ENCODE results near the gene ACSBG1.

ACSBG1 gene

DNA sequence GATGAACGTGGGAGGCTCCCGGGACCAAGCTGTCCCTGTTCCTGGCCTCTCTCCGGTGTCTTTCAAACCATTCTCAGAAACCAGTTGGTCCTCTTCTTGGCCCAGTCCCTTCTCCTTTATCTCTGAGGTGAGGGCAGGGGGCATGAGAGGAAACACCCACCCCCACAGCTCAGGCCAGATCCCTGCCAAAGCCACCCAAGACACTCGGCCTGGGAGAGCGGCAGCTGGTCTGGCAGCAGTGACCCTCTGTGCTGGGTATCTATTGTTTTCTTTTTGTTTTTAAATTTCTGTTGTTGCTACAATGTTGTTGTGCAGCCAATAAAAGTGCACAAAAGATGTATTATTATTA is 27.3 kb downstream of the ACSBG1 start:
- TF ChIP-seq TAF1 (IDR thresholded peaks at IDR 0.05; ENCODE audit: borderline replicate concordance, insufficient read depth, low read length) (no peak), POLR2AphosphoS5 (IDR thresholded peaks at IDR 0.05; ENCODE audit: low read depth, low read length) (no peak), FOXP2 (optimal IDR thresholded peaks at IDR 0.05; ENCODE audit: borderline replicate concordance, extremely low read depth, extremely low read length, insufficient read depth) (no peak), SIN3A (IDR thresholded peaks at IDR 0.05; ENCODE audit: borderline replicate concordance, insufficient read depth, low read length) (no peak)
- TF ChIP-seq, protein P1, sequence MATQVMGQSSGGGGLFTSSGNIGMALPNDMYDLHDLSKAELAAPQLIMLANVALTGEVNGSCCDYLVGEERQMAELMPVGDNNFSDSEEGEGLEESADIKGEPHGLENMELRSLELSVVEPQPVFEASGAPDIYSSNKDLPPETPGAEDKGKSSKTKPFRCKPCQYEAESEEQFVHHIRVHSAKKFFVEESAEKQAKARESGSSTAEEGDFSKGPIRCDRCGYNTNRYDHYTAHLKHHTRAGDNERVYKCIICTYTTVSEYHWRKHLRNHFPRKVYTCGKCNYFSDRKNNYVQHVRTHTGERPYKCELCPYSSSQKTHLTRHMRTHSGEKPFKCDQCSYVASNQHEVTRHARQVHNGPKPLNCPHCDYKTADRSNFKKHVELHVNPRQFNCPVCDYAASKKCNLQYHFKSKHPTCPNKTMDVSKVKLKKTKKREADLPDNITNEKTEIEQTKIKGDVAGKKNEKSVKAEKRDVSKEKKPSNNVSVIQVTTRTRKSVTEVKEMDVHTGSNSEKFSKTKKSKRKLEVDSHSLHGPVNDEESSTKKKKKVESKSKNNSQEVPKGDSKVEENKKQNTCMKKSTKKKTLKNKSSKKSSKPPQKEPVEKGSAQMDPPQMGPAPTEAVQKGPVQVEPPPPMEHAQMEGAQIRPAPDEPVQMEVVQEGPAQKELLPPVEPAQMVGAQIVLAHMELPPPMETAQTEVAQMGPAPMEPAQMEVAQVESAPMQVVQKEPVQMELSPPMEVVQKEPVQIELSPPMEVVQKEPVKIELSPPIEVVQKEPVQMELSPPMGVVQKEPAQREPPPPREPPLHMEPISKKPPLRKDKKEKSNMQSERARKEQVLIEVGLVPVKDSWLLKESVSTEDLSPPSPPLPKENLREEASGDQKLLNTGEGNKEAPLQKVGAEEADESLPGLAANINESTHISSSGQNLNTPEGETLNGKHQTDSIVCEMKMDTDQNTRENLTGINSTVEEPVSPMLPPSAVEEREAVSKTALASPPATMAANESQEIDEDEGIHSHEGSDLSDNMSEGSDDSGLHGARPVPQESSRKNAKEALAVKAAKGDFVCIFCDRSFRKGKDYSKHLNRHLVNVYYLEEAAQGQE (IDR thresholded peaks at IDR 0.05; ENCODE audit: insufficient read depth in 1 of 2, low read depth in 2 of 2, low read length in 2 of 2): no peak

DNA sequence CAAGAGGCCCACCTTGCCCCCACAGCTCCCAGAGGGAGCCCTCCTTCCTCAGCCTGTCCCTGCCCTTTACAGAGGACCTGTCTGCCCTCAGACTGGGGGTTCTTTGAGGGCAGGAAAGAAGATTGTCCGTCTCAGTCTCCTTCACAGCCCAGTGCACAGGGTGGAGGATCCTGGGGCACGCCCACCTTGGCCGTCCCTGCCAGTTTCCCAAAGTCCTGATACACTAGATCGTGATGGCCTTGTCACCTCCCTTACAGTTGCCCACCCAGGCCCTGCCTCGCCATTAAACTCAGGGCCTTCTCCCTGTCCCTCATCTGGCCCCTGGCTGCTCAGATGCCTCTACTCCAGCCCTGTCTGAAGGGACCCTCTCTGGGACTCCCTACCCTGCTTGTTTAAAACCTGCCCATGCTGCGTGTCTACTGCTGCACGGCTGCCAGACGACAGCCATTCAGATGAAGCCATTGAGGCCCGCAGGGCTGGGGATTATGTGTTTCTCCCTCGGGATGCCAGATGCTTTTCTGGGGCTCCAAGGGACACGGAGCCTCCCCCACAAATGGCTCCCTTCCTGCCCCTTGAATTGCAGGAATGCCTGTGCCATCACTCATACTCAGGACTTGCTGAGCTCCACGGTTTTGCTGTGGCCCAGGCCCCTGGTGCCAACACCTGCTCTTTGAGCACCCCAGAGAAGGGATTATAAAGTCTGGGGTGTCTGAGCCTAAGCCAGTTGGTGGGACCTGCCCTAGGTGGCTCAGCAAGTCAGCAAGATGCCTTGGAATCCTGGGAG is 27.8 kb downstream of the ACSBG1 start:
- TF ChIP-seq SIN3A (IDR thresholded peaks at IDR 0.05; ENCODE audit: borderline replicate concordance, insufficient read depth, low read length) (no peak), POLR2AphosphoS5 (IDR thresholded peaks at IDR 0.05; ENCODE audit: low read depth, low read length) (no peak), TAF1 (IDR thresholded peaks at IDR 0.05; ENCODE audit: borderline replicate concordance, insufficient read depth, low read length) (no peak)
- TF ChIP-seq, protein P1 (IDR thresholded peaks at IDR 0.05; ENCODE audit: insufficient read depth in 1 of 2, low read depth in 2 of 2, low read length in 2 of 2): no peak

DNA sequence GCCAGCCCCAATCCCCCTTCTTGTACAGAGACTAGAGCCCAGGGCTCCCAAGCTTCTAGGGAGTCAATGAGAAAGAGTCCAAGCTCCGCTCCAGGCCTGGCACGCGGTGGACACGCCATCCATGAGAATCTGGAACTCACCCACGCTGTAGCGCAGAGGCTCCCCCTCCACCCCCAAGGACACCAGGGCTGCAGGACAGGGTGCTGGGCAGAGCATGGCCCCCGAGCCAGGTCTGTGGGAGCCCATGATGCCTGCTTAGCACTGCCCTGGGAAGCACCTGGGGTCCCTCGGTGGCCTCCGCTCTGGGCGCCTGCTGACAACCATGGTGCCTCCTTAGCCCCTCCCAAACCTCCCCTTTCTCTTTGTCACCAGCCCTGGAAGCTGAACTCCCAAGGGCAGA is 28.5 kb downstream of the ACSBG1 start:
- no peak for TF ChIP-seq POLR2AphosphoS5 (IDR thresholded peaks at IDR 0.05; ENCODE audit: low read depth, low read length)

DNA sequence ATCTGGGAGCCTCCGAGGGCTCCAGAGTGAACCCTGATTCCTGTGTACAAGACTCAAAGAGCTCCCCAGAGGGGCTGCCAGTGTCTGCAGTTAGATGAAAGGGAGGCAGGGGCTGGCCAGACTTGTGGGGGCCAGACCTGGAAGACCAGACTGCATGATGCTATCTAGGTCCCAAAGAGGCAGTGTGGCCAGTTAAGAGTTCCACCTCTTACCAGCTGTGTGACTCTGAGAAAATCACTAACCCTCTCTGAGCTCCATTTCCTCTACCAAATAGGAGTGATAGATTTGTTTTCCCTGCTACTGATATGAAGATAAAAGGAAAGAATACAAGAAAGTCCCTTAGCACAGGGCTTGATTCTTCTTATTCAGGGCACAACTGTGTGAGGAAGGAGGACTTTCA is 29.0 kb downstream of the ACSBG1 start:
- TF ChIP-seq, protein P1 (IDR thresholded peaks at IDR 0.05; ENCODE audit: insufficient read depth in 1 of 2, low read depth in 2 of 2, low read length in 2 of 2): no peak
- no peak for TF ChIP-seq TAF1 (IDR thresholded peaks at IDR 0.05; ENCODE audit: borderline replicate concordance, insufficient read depth, low read length)
- TF ChIP-seq FOXP2 (optimal IDR thresholded peaks at IDR 0.05; ENCODE audit: borderline replicate concordance, extremely low read depth, extremely low read length, insufficient read depth): no peak
- TF ChIP-seq POLR2AphosphoS5 (IDR thresholded peaks at IDR 0.05; ENCODE audit: low read depth, low read length): no peak
- TF ChIP-seq SIN3A (IDR thresholded peaks at IDR 0.05; ENCODE audit: borderline replicate concordance, insufficient read depth, low read length): no peak

DNA sequence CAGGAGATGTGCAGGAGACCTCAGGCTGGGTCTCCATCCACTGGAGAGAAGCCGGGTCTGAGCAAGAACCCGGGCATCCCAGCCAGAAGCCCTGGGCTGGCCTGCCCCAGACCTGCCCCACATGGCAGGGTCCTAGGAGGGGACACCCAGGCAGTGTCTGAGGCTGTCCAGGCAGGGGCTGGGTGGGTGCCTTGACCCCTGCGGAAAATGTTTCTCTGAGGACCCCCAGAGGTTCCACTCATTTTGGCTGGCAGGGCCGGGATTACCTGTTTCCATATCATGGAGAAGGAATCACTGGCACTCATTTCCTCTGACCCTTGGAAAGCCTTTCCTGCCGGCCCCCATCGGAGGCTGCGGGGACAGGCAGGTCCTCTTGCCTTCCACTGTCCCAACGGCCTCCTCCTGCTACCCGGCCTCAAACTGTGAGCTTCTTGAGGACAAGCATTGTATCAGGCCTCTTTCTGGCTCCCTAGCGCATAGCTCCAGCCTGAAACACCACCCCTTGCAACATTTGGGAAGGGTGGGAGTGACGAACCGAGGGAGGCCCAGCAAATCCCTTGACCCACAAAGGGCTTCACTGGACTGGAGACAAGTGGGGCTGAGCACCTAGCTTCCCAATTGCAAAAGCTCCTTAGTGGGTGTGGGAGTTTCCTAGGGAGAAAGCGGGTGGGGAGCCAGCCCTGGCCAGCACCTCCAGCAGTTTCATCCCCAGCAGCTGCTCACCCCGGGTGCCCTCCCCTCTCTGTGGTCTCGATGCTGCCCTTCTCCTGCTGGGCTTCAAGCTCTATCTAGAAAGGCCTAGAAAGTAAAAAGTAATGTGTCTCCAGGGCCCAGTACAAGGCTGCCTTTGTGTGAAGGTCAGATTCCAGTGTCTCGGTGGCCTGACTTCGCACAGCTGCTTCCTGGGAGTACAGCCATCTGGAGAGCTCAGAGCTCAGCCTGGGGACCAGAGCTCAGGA is 29.7 kb downstream of the ACSBG1 start:
- TF ChIP-seq, protein P1 (IDR thresholded peaks at IDR 0.05; ENCODE audit: insufficient read depth in 1 of 2, low read depth in 2 of 2, low read length in 2 of 2): no peak
- no peak for TF ChIP-seq TAF1 (IDR thresholded peaks at IDR 0.05; ENCODE audit: borderline replicate concordance, insufficient read depth, low read length)
- no peak for TF ChIP-seq SIN3A (IDR thresholded peaks at IDR 0.05; ENCODE audit: borderline replicate concordance, insufficient read depth, low read length)
- no peak for TF ChIP-seq POLR2AphosphoS5 (IDR thresholded peaks at IDR 0.05; ENCODE audit: low read depth, low read length)
- no peak for TF ChIP-seq FOXP2 (optimal IDR thresholded peaks at IDR 0.05; ENCODE audit: borderline replicate concordance, extremely low read depth, extremely low read length, insufficient read depth)

All from PFSK-1 (cell line).